ENCODE results near the gene CYREN.

- TF ChIP-seq, protein P1, sequence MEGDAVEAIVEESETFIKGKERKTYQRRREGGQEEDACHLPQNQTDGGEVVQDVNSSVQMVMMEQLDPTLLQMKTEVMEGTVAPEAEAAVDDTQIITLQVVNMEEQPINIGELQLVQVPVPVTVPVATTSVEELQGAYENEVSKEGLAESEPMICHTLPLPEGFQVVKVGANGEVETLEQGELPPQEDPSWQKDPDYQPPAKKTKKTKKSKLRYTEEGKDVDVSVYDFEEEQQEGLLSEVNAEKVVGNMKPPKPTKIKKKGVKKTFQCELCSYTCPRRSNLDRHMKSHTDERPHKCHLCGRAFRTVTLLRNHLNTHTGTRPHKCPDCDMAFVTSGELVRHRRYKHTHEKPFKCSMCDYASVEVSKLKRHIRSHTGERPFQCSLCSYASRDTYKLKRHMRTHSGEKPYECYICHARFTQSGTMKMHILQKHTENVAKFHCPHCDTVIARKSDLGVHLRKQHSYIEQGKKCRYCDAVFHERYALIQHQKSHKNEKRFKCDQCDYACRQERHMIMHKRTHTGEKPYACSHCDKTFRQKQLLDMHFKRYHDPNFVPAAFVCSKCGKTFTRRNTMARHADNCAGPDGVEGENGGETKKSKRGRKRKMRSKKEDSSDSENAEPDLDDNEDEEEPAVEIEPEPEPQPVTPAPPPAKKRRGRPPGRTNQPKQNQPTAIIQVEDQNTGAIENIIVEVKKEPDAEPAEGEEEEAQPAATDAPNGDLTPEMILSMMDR (optimal IDR thresholded peaks at IDR 0.05 in 1 of 3, IDR thresholded peaks at IDR 0.05 in 1 of 3, conservative IDR thresholded peaks at IDR 0.05 in 1 of 3; ENCODE audit: extremely low read depth in 1 of 3, insufficient read depth in 2 of 3, low read length in 3 of 3), result no peak
- no peak for TF ChIP-seq EZH2 (IDR thresholded peaks at IDR 0.05; ENCODE audit: low read length)
Observed at GRCh38 chr7:135168489-135169140, 1.9 kb downstream of the CYREN start.
